ENCODE results near the gene DMD. TPM values are rescaled to one million over a fixed set of nuclear protein-coding genes. Genes with fewer than 3 reads are reported as not detected.

Gene DMD
- total RNA-seq, 1 experiment from 2014 or later: 25.3 TPM

GRCh38 chrX:31091819-31092218 lies 2119.5 kb downstream of the DMD start:
- Histone ChIP-seq H3K4me2 (no peak overlapping the region), H3K4me3 (no peak overlapping the region), H3F3A (ENCODE audit: insufficient read depth, low read depth) (no peaks in the 10 kb centered on the region), H3K27me3 (ENCODE audit: insufficient read depth, low read depth) (no peaks in the 10 kb centered on the region), H3K4me1 (replicated peaks; ENCODE audit: insufficient read depth) (no peaks in the 10 kb centered on the region), H3K79me2 (ENCODE audit: low read depth) (no peaks in the 10 kb centered on the region), H3K36me3 (ENCODE audit: low read depth) (no peaks in the 10 kb centered on the region), H3K27ac (no peak overlapping the region), H3K9me3 (ENCODE audit: insufficient read depth, low read depth) (no peaks in the 10 kb centered on the region), H3K9me2 (ENCODE audit: insufficient read depth) (no peaks in the 10 kb centered on the region), H2AFZ (no peak overlapping the region), H4K20me1 (ENCODE audit: insufficient read depth) (no peaks in the 10 kb centered on the region)
- intact Hi-C loops (cut with micrococcal nuclease; ENCODE audit: unreplicated experiment): no loop called here
- ChIA-PET CTCF (no interaction called here), POLR2A (ENCODE audit: unreplicated experiment) (no interaction called here)
- no peak for DNase-seq
- BruUV-seq (replicated peaks): no TSS peak
- TF ChIP-seq EZH2 (IDR thresholded peaks at IDR 0.05; ENCODE audit: low read depth): no peak
- TF ChIP-seq, protein P1, sequence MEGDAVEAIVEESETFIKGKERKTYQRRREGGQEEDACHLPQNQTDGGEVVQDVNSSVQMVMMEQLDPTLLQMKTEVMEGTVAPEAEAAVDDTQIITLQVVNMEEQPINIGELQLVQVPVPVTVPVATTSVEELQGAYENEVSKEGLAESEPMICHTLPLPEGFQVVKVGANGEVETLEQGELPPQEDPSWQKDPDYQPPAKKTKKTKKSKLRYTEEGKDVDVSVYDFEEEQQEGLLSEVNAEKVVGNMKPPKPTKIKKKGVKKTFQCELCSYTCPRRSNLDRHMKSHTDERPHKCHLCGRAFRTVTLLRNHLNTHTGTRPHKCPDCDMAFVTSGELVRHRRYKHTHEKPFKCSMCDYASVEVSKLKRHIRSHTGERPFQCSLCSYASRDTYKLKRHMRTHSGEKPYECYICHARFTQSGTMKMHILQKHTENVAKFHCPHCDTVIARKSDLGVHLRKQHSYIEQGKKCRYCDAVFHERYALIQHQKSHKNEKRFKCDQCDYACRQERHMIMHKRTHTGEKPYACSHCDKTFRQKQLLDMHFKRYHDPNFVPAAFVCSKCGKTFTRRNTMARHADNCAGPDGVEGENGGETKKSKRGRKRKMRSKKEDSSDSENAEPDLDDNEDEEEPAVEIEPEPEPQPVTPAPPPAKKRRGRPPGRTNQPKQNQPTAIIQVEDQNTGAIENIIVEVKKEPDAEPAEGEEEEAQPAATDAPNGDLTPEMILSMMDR (conservative IDR thresholded peaks at IDR 0.05): no peak

GRCh38 chrX:31074522-31074921 lies 2136.8 kb downstream of the DMD start:
- DNase-seq: no peak
- no peaks in the 10 kb centered on the region for H3K79me2 ChIP-seq (ENCODE audit: low read depth)
- no peak overlapping the region for H3K4me2 ChIP-seq
- no peaks in the 10 kb centered on the region for H3F3A ChIP-seq (ENCODE audit: insufficient read depth, low read depth)
- H3K4me1 ChIP-seq (replicated peaks; ENCODE audit: insufficient read depth): no peaks in the 10 kb centered on the region
- no peaks in the 10 kb centered on the region for H4K20me1 ChIP-seq (ENCODE audit: insufficient read depth)
- H3K27ac ChIP-seq: no peak overlapping the region
- ChIA-PET POLR2A (ENCODE audit: unreplicated experiment) (no interaction called here), CTCF (no interaction called here)
- H3K27me3 ChIP-seq (ENCODE audit: insufficient read depth, low read depth): no peaks in the 10 kb centered on the region
- no peaks in the 10 kb centered on the region for H3K36me3 ChIP-seq (ENCODE audit: low read depth)
- no peaks in the 10 kb centered on the region for H3K9me2 ChIP-seq (ENCODE audit: insufficient read depth)
- TF ChIP-seq EZH2 (IDR thresholded peaks at IDR 0.05; ENCODE audit: low read depth): no peak
- TF ChIP-seq, protein P1 (conservative IDR thresholded peaks at IDR 0.05): no peak
- intact Hi-C loops (cut with micrococcal nuclease; ENCODE audit: unreplicated experiment): no loop called here
- no peak overlapping the region for H2AFZ ChIP-seq
- H3K4me3 ChIP-seq: no peak overlapping the region
- BruUV-seq (replicated peaks): no TSS peak
- H3K9me3 ChIP-seq (ENCODE audit: insufficient read depth, low read depth): no peaks in the 10 kb centered on the region

- Histone ChIP-seq H3K4me2 (no peak within 1 kb of the TSS), H3K9me2 (ENCODE audit: insufficient read depth) (no peaks in the 10 kb centered on the region), H4K20me1 (ENCODE audit: insufficient read depth) (no peaks in the 10 kb centered on the region), H3K27ac (no peak within 1 kb of the TSS), H3K79me2 (ENCODE audit: low read depth) (no peaks in the 10 kb centered on the region), H3K4me3 (no peak within 1 kb of the TSS), H3K36me3 (ENCODE audit: low read depth) (no peaks in the 10 kb centered on the region), H3K27me3 (ENCODE audit: insufficient read depth, low read depth) (no peaks in the 10 kb centered on the region), H2AFZ (no peak within 1 kb of the TSS), H3K9me3 (ENCODE audit: insufficient read depth, low read depth) (no peaks in the 10 kb centered on the region), H3F3A (ENCODE audit: insufficient read depth, low read depth) (no peaks in the 10 kb centered on the region), H3K4me1 (replicated peaks; ENCODE audit: insufficient read depth) (no peaks in the 10 kb centered on the region)
- no TSS peak for BruUV-seq (replicated peaks)
- intact Hi-C loops (cut with micrococcal nuclease; ENCODE audit: unreplicated experiment): no loop called here
- TF ChIP-seq EZH2 (IDR thresholded peaks at IDR 0.05; ENCODE audit: low read depth): no peak
- TF ChIP-seq, protein P1 (conservative IDR thresholded peaks at IDR 0.05): no peak
- POLR2A ChIA-PET (ENCODE audit: unreplicated experiment): no interaction called here
- CTCF ChIA-PET: no interaction called here
- no peak for DNase-seq
Measured at GRCh38 chrX:31071725-31072124, 2139.6 kb downstream of the DMD start, which contains the start of gene FTHL17. TSS of gene FTHL17 (minus strand) at chrX:31072041. CDS start at chrX:31071953, 88 bp downstream.
